Femur (tissue), 1 donor: ENCODE results near the gene FOXJ3.
A peak's percentile ranks its signal among the peaks of the same experiment; 100 is the strongest.

Experiments
- DNase-seq: peaks from one replicate; pipeline ENCODE4 v3.0.0-alpha.2; 2017

The FOXJ3 gene

DNA sequence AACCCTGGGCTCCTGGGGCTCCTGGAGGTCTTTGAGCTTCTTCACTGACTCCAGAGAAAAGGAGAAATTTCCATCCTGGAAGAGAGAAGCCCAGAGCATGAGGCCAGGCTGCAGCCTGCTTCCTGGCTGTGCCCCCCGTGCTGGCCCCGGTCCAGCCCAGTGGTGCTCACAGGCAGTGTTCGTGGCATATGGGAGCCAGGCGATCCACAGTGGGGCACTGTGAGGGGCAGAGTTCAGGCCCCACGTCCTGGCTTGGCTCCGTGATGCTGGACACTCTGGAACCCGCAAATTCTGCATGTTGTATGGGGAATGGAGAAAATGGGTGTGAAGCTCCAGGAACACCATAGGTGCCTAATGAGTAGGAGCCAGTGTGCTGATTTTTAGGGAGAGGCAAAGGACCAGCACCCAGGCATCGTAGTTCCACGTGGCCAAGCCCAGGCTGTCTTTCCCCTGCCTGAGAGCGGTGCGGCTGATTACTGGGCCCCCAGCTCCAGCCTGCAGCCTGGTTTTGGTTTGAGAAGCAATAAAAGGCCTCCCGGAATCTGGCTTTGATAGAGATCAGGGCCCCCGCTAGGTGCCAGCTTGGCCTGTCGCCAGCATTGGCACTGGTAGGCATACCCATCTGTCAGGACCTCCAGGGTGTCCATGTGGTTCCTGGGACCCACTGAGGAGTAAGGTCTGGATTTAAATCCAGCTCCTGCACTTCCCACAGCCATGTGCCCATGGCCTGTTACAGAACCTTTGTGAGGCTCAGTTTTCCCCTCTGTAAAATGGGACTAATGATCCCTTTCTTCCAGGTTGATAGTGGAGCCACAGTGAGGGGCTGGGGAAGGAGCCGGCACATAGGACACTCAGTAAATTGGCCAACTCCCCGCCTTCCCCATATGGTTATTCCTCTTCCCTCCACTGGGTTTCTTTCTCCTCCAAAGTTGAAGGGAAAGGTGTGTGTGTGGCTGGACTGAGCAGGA is 171.2 kb downstream of the FOXJ3 start:
- peak; percentile 15 for DNase-seq

GRCh38 chr1:42163114-42163513 is 171.9 kb downstream of the FOXJ3 start:
- DNase-seq, result no peak

DNA sequence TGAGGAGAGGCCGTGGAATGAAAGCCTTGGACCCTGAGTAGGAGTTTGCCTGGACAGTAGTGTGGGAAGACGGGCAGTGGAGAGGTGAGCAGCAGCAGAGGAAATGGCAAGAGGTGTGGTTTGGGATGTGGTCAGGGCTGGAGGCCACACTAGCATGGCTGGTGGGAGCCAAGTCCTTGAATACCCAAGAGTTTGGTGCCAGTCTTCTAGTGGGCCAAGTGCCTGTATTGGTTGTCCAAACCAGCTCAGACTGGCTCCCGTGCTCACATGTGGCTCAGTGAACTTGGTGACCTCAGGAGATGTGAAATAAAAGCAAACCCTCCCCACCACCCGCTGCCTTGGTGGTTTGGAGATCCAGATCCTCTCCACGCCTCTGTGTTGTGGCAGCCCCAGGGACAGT is 172.9 kb downstream of the FOXJ3 start:
- no peak for DNase-seq

- DNase-seq, result no peak
These were observed 176.8 kb downstream of the FOXJ3 start for GRCh38 chr1:42158189-42158588.

- DNase-seq, result no peak
These were observed 177.4 kb downstream of the FOXJ3 start for GRCh38 chr1:42157667-42158066.

DNA sequence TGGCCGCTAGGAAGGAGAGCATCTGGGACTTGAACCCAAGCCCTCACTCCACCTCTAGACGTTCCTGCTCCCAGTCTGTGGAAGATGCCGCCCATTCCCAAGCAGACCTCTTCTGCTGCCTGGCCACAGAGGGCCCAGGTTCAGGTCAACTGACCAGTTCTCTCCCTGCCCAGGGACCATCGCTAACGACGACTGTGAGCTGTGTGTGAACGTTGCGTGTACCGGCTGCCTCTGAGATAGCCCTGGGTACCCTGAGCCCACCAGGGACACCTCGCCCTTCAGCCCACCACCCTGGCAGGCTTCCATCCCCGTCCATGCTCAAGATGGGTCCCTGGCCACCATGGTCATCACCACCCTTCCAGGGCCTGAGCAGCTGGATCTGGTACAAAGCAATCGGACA is 179.7 kb downstream of the FOXJ3 start:
- DNase-seq, result no peak

GRCh38 chr1:42154685-42155084 is 180.3 kb downstream of the FOXJ3 start:
- no peak for DNase-seq

GRCh38 chr1:42153624-42154023 is 181.4 kb downstream of the FOXJ3 start:
- DNase-seq, result no peak

GRCh38 chr1:42152907-42153600 is 182.0 kb downstream of the FOXJ3 start, which contains the start of gene GUCA2B:
Gene GUCA2B (plus strand): TSS chr1:42153410. CDS start chr1:42153451, 41 bp downstream.
- DNase-seq, result no peak

- DNase-seq, result no peak
These were observed 182.9 kb downstream of the FOXJ3 start for GRCh38 chr1:42152119-42152518.

- DNase-seq, result no peak
These were observed 184.4 kb downstream of the FOXJ3 start for GRCh38 chr1:42150651-42151050.

- no peak for DNase-seq
These were observed 186.9 kb downstream of the FOXJ3 start for GRCh38 chr1:42148166-42148565.

DNA sequence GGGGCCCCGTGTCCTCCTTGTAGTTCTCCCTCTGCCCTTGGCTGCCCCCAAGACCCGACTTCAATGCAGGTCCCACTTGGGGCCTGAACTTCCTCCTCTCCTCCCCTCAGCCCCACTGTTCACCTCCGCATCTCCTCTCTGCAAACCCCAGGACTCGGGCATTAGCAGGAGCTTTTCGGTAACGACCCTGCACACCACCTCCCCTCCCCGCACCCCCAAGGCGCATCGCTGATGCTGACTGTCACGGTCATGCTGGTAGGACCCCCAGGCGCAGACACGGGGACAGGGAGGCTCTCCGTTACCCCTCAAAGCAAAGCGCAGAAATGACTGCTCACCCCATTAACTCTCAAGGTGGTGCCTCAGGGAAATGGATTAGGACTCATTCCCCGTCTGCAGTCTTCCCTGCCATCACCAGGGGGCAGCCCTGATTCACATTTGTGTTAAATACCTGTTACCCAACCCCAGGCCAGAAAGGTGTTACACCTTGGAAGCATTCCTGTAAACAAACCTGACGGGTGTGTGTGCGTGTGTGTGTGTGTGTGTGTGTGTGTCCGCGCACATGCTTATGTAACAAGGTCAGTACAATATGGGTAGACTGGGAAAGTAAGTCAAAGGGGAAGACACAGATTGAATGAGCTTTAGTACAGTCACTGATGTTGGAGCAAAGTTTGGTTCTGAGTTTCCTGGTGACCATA is 188.3 kb downstream of the FOXJ3 start:
- DNase-seq, result no peak

- no peak for DNase-seq
These were observed 189.0 kb downstream of the FOXJ3 start for GRCh38 chr1:42145764-42146625.

DNA sequence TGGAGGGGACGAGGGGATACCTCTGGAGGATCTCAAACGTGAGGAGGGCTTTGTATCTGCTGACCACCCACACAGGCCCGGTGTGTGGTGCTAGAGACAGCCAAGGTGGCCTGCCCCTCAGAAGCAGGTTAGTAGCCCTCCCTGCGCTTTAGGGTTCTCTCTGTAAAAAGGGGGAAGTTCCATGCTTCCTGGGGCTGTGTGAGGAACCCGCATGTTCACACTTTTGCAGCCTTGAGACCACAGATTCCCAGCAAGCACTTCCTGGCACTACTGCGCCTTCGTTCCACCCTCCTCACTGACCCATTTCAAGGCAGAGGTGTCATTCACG is 189.7 kb downstream of the FOXJ3 start:
- DNase-seq, result no peak

GRCh38 chr1:42144711-42145388 is 190.2 kb downstream of the FOXJ3 start:
- no peak for DNase-seq

GRCh38 chr1:42143896-42144710 is 190.9 kb downstream of the FOXJ3 start:
- DNase-seq, result no peak

DNA sequence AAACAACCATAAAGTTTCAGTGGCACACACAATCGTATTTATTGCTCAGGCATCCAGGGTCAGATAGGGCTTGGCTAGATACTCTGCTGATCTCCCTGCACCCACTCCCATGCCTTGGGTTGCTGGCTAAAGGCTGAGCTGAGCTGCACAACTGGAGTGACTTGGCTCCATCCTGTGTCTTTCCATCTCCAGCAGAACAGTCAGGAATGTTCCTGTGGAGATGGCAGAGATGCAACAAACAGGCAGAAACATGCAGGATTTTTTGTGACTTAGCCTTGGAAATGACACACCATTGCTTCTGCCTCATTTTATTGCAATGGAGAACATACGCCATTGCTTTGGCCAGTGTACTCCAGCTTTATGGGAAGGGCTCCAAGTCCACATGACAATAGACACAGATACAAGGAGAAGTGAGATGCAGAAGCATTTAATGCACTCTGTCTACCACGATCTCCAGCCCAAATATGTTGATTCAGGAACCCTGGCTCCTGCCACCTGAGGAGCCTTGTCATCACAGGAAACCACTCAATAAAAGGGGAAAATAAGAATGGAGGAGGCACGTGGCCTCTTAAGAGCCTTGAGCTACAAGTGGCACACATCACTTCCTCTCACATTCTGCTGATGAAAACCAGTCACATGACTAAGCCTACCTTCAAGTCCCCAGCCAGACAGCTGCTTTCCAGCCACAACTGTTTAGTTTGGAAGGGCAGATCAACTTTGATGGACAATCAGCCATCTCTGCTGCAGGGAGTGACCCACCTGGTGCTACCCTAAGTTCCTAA is 191.9 kb downstream of the FOXJ3 start:
- no peak for DNase-seq

DNA sequence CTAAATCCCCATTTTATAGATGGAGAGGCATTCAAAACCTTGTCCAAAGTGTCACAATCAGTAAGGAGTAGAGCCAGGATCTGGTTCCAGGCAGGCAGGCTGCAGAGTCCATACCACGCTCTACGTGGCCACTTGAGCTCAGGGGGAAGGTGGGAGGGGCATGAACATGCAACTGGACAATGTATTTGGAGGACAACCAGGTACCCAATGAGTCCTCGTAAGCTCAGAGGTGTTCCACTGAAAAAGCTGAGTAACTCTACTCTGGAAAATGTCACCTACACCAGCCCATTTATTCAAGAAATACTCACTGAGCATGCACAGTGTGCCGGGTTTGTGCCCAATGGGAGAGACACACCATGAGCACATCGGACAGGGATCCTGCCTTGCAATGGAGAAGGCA is 193.1 kb downstream of the FOXJ3 start:
- no peak for DNase-seq

DNA sequence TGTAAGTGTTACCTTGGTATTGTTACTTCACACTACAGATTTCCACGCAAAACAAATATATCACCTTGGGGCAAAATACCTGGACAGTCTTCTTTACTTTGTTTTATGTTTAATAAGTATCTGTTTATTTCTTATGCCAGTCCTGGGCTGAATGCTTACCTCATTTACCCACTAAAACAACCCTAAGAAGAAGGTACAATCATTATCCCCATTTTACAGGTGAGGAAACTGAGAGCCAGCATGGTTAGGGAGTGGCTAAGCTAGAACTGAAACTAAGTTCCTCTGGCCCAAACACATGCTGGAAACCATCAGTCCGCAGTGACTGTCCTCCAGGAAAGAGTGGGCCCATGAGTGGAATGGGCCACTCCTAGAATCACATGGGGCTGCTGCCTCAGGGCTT is 194.8 kb downstream of the FOXJ3 start:
- no peak for DNase-seq
